DMS153 treated with DMSO at 0.1 percent for 48 hours (cell line): ENCODE measurements around the gene EDN1.
"Not testable (repeated sequence)": the region's sequence is repeated elsewhere in the genome, so short reads cannot be mapped to it uniquely, and the experiment has no call there.

Experiments used
- DNase-seq: peaks from one replicate; lab custom pipeline; 2025; ENCODE audit not compliant: unreplicated experiment; lab: John Stamatoyannopoulos, UW

Gene EDN1

GRCh38 chr6:12293931-12294807 lies 4.0 kb downstream of the EDN1 start:
- no peak for DNase-seq

DNA sequence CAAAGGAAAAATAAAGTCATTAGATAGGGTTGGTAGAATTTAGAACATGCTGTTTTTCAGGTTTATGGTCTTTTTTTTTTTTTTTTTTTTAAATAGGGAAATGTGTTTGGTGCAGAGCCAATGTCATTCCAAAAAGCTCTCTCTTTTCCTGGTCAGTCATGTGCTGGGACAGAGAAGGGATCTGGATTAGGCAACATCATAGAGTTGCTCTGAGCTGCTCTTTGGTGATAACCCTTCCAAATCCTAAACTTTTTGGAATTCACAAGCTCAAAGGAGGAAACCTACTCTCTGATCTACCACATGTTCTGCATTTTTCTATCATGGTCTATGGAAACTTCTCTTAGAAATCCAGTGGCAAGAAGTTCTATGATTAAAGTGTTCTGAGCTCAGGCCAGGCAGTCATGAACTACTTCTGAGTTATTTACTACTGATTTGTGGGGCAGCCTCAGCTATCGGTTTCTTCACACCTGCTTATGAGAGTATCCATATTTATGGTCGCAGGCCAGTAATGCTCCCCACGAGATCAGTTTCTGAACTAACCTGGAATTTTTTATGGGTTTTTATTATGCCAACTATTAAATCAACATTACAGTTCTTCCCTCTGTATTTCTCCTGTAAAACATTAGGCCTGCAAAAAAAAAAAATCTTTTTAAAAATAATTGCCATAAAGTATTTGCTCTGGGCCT lies 4.8 kb downstream of the EDN1 start:
- no peak for DNase-seq

- no peak for DNase-seq
Observed at GRCh38 chr6:12295558-12296254, 5.5 kb downstream of the EDN1 start.

GRCh38 chr6:12296255-12296573 lies 6.1 kb downstream of the EDN1 start:
- DNase-seq = no peak

GRCh38 chr6:12296604-12297003 lies 6.4 kb downstream of the EDN1 start:
- DNase-seq = no peak

- DNase-seq = no peak
Observed at GRCh38 chr6:12297363-12298016, 7.3 kb downstream of the EDN1 start.

DNA sequence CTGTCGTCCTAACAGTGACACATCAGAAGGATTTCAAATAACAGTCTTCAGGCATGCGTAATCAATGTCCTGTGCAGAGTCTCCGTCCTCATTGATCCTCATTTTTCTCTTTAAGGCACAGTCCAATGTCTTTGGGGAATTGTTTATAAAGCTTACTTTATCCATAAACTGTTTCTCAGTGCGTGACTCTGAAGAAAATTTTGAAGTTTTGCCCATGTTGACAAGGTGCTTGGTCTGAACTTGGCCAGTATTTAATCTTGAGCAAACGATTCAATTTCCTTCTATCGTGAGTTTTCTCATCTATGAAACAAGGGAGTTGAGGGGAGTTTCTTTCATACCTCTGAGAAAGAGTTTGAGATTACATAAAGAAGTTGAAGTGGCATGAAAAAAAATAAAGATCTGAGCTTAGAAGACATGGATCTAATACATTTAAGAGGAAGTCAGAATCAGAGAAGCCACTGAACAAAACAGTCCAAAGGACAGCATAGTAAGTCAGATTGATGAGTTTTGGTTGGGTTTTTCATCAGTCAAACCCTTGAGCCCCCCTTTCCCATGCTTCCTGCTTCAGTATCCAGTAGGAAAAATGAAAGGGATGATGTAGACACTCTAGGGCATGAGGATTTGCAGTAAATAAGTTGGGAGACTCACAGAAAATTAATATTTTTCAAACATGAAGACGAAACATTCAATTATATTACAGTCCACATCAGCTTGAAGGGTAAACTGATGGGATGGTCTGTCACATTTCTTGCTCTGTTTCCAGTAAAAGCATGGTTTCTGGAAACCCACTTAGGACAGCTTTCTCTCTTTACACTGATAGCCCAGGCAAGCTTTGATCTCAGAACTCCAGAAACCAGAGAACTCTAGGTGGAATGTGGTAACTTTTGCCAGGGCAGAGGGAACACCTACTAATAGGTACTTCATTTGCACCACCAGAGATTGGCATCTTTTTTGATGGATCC lies 8.1 kb downstream of the EDN1 start:
- no peak for DNase-seq

- no peak for DNase-seq
Observed at GRCh38 chr6:12298995-12299394, 8.8 kb downstream of the EDN1 start.

GRCh38 chr6:12301018-12301417 lies 10.9 kb downstream of the EDN1 start:
- DNase-seq = no peak

- no peak for DNase-seq
Observed at GRCh38 chr6:12304487-12304886, 14.3 kb downstream of the EDN1 start.

DNA sequence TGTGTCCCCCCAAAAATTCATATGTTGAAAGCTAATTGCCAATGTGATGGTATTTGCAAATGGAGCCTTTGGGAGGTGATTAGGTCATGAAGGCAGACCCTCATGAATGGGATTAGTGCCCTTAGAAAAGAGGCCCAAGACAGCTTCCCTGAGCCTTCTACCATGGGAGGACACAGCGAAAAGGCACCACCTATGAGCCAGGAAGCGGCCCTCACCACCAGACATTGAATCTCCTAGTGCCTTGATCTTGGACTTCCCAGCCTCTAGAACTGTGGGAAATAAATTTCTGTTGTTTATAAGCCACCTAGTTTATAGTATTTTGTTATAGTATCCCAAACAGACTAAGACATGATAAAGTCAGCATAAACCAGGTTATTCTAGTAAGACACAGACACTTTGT lies 18.9 kb downstream of the EDN1 start:
- no peak for DNase-seq

DNA sequence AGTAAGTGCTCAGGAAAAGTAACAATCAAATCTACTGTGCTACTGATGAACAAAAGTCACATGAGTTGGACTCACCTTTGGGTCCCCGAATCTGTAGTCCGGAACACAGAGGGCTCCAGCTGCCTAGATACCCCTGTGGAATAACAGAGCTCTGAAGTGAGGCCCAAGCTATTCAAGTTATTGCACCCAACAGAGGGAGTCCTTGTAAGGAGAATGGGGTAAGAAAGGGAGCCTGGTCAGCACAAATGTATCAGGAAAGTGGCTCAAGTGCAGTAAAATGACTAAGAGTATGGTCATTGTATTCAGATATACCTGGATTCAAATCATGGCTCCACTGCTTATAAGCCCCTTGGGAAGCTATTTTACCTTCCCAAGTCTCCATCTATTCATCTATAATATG lies 20.9 kb downstream of the EDN1 start:
- DNase-seq = no peak

DNA sequence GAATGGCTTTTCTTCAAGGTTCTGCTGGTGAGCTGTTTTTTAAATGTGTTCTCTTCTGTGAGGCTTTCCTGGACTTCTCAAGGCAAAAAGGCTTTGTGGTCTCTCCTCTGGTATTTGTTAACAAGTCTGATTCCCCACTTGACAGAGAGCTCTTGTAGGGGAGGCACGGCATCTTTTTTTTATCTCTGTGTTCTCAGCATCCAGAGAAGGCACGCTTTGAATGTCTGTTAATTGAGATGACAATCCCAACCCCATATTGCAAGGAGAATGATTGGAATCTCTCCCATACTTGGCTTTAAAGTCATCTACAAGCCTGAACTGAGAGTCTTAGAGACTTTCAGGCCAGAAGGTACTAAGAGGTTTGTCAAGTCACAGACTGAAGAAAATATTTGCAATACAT lies 22.6 kb downstream of the EDN1 start:
- no peak for DNase-seq

- no peak for DNase-seq
Observed at GRCh38 chr6:12313306-12313991, 23.3 kb downstream of the EDN1 start.

DNA sequence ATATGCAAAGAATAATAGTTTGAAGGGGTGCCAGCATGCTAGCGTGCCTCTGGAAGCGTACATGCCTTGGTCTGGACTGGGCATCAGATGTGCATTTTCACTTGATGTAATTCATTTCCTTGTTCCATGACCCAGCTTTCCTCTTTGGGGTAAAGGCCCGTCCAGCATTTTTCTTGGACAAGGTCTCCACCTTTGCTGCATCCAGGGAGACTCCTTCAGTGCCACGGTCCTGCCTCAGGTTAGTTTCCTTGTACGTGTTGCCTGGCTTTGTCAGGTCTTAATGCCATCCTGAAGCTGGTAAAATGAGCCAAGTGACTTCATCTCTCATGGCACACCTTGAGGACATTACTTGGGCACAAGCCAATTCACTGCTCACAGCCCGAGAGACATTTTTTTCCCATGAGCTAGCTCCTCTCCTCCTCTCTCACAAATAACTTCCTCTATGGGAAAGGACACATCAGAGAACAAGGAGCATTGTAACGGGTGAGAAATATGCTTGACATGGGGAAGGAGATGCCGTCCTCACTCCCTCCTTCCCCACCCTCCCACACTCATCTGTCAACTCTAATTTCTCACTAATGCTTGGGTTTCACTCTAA lies 23.9 kb downstream of the EDN1 start:
- no peak for DNase-seq

GRCh38 chr6:12314751-12315150 lies 24.6 kb downstream of the EDN1 start:
- DNase-seq = no peak

DNA sequence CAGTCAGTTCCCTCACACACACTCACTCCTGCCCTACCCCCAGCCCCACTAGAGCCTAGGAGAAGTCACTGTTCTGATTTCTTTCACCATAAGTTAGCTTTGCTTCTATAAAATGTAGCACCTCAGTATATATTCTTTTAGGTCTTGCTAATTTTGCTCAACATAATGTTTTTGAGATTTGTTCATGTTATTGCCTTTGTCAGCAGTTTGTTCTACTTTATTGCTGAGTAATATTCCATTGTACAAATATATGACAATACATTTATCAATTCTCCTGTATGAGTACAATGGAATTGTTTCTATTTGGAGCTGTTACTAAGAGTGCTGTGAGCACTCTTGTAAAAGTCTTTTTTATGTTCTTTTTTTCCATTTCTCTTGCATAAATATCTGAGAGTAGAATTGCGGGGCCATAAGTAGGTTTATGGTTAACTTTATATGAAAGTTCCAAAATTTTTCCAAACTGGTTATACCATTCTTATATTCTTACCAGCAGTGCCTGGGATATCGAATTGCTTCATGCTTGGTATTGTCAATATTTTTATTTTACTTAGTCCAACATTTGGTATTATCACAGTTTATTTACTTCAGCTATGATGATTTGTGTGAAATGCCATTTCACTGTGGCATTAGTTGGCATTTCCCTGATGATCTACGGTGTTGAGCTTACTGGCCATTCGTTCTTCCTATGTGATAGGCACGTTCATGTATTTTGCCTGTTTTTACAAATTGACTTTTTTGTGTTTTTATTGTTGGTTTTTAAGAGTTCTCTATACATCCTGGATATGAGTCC lies 25.3 kb downstream of the EDN1 start:
- DNase-seq = no peak

GRCh38 chr6:12318749-12319148 lies 28.6 kb downstream of the EDN1 start:
- no peak for DNase-seq

GRCh38 chr6:12320074-12320473 lies 29.9 kb downstream of the EDN1 start:
- DNase-seq = not testable (repeated sequence)
